Measurements from ENCODE around the gene CAMK1D. TPM values are rescaled to one million over a fixed set of nuclear protein-coding genes. Genes with fewer than 3 reads are reported as not detected.
A peak's percentile ranks its signal among the peaks of the same experiment; 100 is the strongest.

Gene CAMK1D
- total and polyA plus RNA-seq, 2 of the 8 experiments (the other 6 are each of a cell fraction or from before 2014, with no cell fraction given): 3.5 to 10.6 TPM

GRCh38 chr10:12353399-12354242, 4.3 kb downstream of the CAMK1D start:
- WGBS, 2 experiments (ENCODE audit: extremely low coverage in 1 of 2, insufficient coverage in 1 of 2, insufficient read length in 1 of 2, insufficient replicate concordance in 2 of 2, low coverage in 1 of 2, low lambda C conversion rate in 2 of 2, missing lambda C conversion rate in 1 of 2): 76% methylated on average over 12 of the region's 12 CpGs; no CpG with 5 or more reads in 1 of the 2 experiments
- Histone ChIP-seq H2BK5ac (ENCODE audit: low read depth, low read length) (no peak overlapping the region), H4K20me1 (replicated peaks in 1 of 2; ENCODE audit: control insufficient read depth in 1 of 2, insufficient read depth in 2 of 2, low read length in 2 of 2) (peaks cover 0 to 3% of the 10 kb centered on the region in 2 experiments)

More at GRCh38 chr10:12353399-12354242, 4.3 kb downstream of the CAMK1D start:
- Histone ChIP-seq H3K9me3 (ENCODE audit: insufficient read depth in 2 of 2, low read depth in 1 of 2, low read length in 1 of 2) (no peaks in the 10 kb centered on the region), H3K4me3 (ENCODE audit: extremely low read depth in 1 of 4, insufficient read depth in 2 of 4, low read depth in 3 of 4, low read length in 4 of 4) (no peak overlapping the region), H4K91ac (replicated peaks; ENCODE audit: insufficient read length, low read length) (no peak overlapping the region), H3K23ac (ENCODE audit: insufficient read length) (no peak overlapping the region), H2BK12ac (ENCODE audit: low read depth, low read length) (no peak overlapping the region), H3K9ac (replicated peaks in 1 of 4; ENCODE audit: extremely low read depth in 1 of 4, low read depth in 3 of 4, low read length in 3 of 4) (no peak overlapping the region), H2AK5ac (ENCODE audit: low read depth, low read length) (no peak overlapping the region), H2AFZ (ENCODE audit: low read length) (no peak overlapping the region), H3K4me2 (ENCODE audit: insufficient read depth in 1 of 2, low read depth in 2 of 2, low read length in 2 of 2) (peak overlapping the region in 1 of 2 experiments; percentile 16; a peak in 1 of 4 replicates), H3K27me3 (replicated peaks in 1 of 4; ENCODE audit: control insufficient read depth in 3 of 4, extremely low read depth in 1 of 4, insufficient read depth in 3 of 4, low read length in 3 of 4) (peaks cover 0 to 19% (median 15%) of the 10 kb centered on the region in 4 experiments; a peak in 6 of 7 replicates), H2BK20ac (ENCODE audit: low read length) (no peak overlapping the region), H3K18ac (ENCODE audit: extremely low read depth, low read length) (no peak overlapping the region; the same call in 1 of the 2 replicates), H2BK15ac (ENCODE audit: low read length) (no peak overlapping the region), H4K8ac (ENCODE audit: extremely low read depth, insufficient read depth, low read length) (no peak overlapping the region), H3K23me2 (ENCODE audit: low read depth, low read length) (peaks cover 11% of the 10 kb centered on the region), H3K4ac (replicated peaks; ENCODE audit: insufficient read length, low read depth, low read length) (no peak overlapping the region), H3K4me1 (replicated peaks in 1 of 4; ENCODE audit: control insufficient read depth in 3 of 4, insufficient read depth in 4 of 4, low read length in 3 of 4) (peaks cover 6 to 20% (median 15%) of the 10 kb centered on the region in 4 experiments), H4K5ac (ENCODE audit: insufficient read length, low read depth, low read length) (no peak overlapping the region), H2BK120ac (replicated peaks; ENCODE audit: low read depth, low read length) (no peak overlapping the region), H3K36me3 (ENCODE audit: control insufficient read depth in 2 of 4, insufficient read depth in 4 of 4, low read length in 3 of 4) (no peaks in the 10 kb centered on the region), H3K56ac (replicated peaks; ENCODE audit: insufficient read length, low read depth, low read length) (no peak overlapping the region), H3K27ac (ENCODE audit: low read depth, low read length) (no peak overlapping the region), H3K79me2 (ENCODE audit: control insufficient read depth in 1 of 2, insufficient read depth in 2 of 2, low read length in 2 of 2) (peaks cover 0 to 13% of the 10 kb centered on the region in 2 experiments; a peak in 2 of 4 replicates), H3K79me1 (ENCODE audit: low read depth, low read length) (no peaks in the 10 kb centered on the region), H3K14ac (ENCODE audit: insufficient read length) (no peak overlapping the region)
- FAIRE-seq (no peak), DNase-seq (ENCODE audit: low read depth in 1 of 2, low spot score in 2 of 2) (no peak)
- POLR2A ChIA-PET (ENCODE audit: partially characterized antibody): no interaction called here
- CTCF ChIA-PET (ENCODE audit: partially characterized antibody): interaction anchor here (1.5 kb wide), 1 partner anchor 303 kb away, joined by 3 read pairs; no protein-coding TSS in a partner anchor
- TF ChIP-seq TBP (IDR thresholded peaks at IDR 0.05; ENCODE audit: low read depth, low read length) (no peak), FOSL1 (IDR thresholded peaks at IDR 0.05; ENCODE audit: insufficient read depth, low read depth, low read length) (no peak), GTF2F1 (IDR thresholded peaks at IDR 0.05; ENCODE audit: borderline replicate concordance, low read depth, low read length) (no peak), ZNF274 (IDR thresholded peaks at IDR 0.05; ENCODE audit: borderline replicate concordance, extremely low read depth, low read length) (no peak), SIRT6 (IDR thresholded peaks at IDR 0.05; ENCODE audit: low read length) (no peak), KDM5A (IDR thresholded peaks at IDR 0.05; ENCODE audit: low read length) (no peak)

All from H1 (cell line).